Liver (tissue), 9 donors: ENCODE data around the gene UBR2. TPM values are rescaled to one million over a fixed set of nuclear protein-coding genes. Genes with fewer than 3 reads are reported as not detected.

Source experiments
- DNase-seq: peaks from one replicate; pipeline ENCODE4 v3.0.0-alpha.2; 2017; ENCODE audit warnings: low spot score
- H3K27ac ChIP-seq, 2 donors: one replicate each; pipeline ENCODE4 v1.7.0; 2013; ENCODE audit warnings: inconsistent platforms in 2 of 2, low read length in 2 of 2, control low read depth in 1 of 2, low read depth in 1 of 2, mild to moderate bottlenecking in 1 of 2
- H3K27me3 ChIP-seq, 4 donors: one replicate each; pipeline versions ENCODE4 v1.6.1 to v1.7.0; 2013; ENCODE audit warnings: low read length in 3 of 4, inconsistent platforms in 1 of 4, mild to moderate bottlenecking in 1 of 4, moderate library complexity in 1 of 4; ENCODE audit not compliant: control insufficient read depth in 4 of 4, insufficient read depth in 4 of 4
- H3K36me3 ChIP-seq, 4 donors: one replicate each; pipeline versions ENCODE4 v1.6.1 to v1.7.0; 2013; ENCODE audit warnings: low read length in 3 of 4, mild to moderate bottlenecking in 3 of 4, low read depth in 1 of 4, moderate library complexity in 1 of 4; ENCODE audit not compliant: control insufficient read depth in 4 of 4, insufficient read depth in 3 of 4
- H3K4me1 ChIP-seq, 4 donors: one replicate each; pipeline versions ENCODE4 v1.6.1 to v1.7.0; 2013; ENCODE audit warnings: low read length in 3 of 4, mild to moderate bottlenecking in 3 of 4, moderate library complexity in 1 of 4; ENCODE audit not compliant: control insufficient read depth in 4 of 4, insufficient read depth in 4 of 4
- H3K4me3 ChIP-seq, 3 donors: one replicate each; pipeline versions ENCODE4 v1.6.1 to v1.7.0; 2013; ENCODE audit warnings: low read length in 3 of 3, control low read depth in 1 of 3, low read depth in 1 of 3, mild to moderate bottlenecking in 1 of 3
- H3K9ac ChIP-seq, 2 donors: one replicate each; pipeline ENCODE4 v1.7.0; 2013; ENCODE audit warnings: low read length in 2 of 2, mild to moderate bottlenecking in 2 of 2, moderate library complexity in 2 of 2, control low read depth in 1 of 2, low read depth in 1 of 2
- H3K9me3 ChIP-seq, 4 donors: one replicate each; pipeline versions ENCODE4 v1.6.1 to v1.7.0; 2013; ENCODE audit warnings: low read length in 3 of 4; ENCODE audit not compliant: control insufficient read depth in 4 of 4
- ATF3 ChIP-seq: IDR thresholded peaks from 2 replicates; pipeline ENCODE4 v1.6.1; 2016; ENCODE audit warnings: antibody characterized with exemption
- CTCF ChIP-seq: fragments of 150-350 bp; IDR thresholded peaks from 2 replicates; pipeline ENCODE4 v1.5.1; 2017; ENCODE audit warnings: improper control_type of control experiment, low read depth, low read length; ENCODE audit not compliant: missing input control
- EGR1 ChIP-seq, 2 donors: IDR thresholded peaks; 2 replicates each; pipeline ENCODE4 v1.6.1; 2016 to 2018; ENCODE audit warnings: antibody characterized with exemption in 2 of 2, low read depth in 2 of 2
- FOXA1 ChIP-seq: IDR thresholded peaks from 2 replicates; pipeline ENCODE4 v1.6.1; 2016; ENCODE audit warnings: antibody characterized with exemption
- FOXA2 ChIP-seq: IDR thresholded peaks from 2 replicates; pipeline ENCODE4 v1.6.1; 2016; ENCODE audit warnings: antibody characterized with exemption
- GABPA ChIP-seq, 2 donors: IDR thresholded peaks in 1 of 2; conservative IDR thresholded peaks in 1 of 2; 2 replicates each; pipeline ENCODE4 v1.6.1; 2016; ENCODE audit warnings: antibody characterized with exemption in 2 of 2, mild to moderate bottlenecking in 1 of 2, moderate library complexity in 1 of 2
- HNF4A ChIP-seq, 2 donors: conservative IDR thresholded peaks; 2 replicates each; pipeline ENCODE4 v1.6.1; 2016; ENCODE audit warnings: antibody characterized with exemption in 2 of 2, mild to moderate bottlenecking in 2 of 2
- HNF4G ChIP-seq: IDR thresholded peaks from 2 replicates; pipeline ENCODE4 v1.6.1; 2016; ENCODE audit warnings: antibody characterized with exemption
- JUND ChIP-seq, 2 donors: IDR thresholded peaks; 2 replicates each; pipeline ENCODE4 v1.6.1; 2016; ENCODE audit warnings: antibody characterized with exemption in 2 of 2
- MAX ChIP-seq: IDR thresholded peaks from 2 replicates; pipeline ENCODE4 v1.6.1; 2016; ENCODE audit warnings: antibody characterized with exemption
- NR2F2 ChIP-seq: IDR thresholded peaks from 2 replicates; pipeline ENCODE4 v1.6.1; 2016; ENCODE audit warnings: antibody characterized with exemption
- RAD21 ChIP-seq, 2 donors: IDR thresholded peaks; 2 replicates each; pipeline ENCODE4 v1.6.1; 2016; ENCODE audit warnings: antibody characterized with exemption in 2 of 2, mild to moderate bottlenecking in 2 of 2
- REST ChIP-seq: IDR thresholded peaks from 2 replicates; pipeline ENCODE4 v1.6.1; 2016; ENCODE audit warnings: antibody characterized with exemption, mild to moderate bottlenecking
- RXRA ChIP-seq, 2 donors: IDR thresholded peaks; 2 replicates each; pipeline ENCODE4 v1.6.1; 2017 to 2018; ENCODE audit warnings: antibody characterized with exemption in 2 of 2, mild to moderate bottlenecking in 1 of 2
- SP1 ChIP-seq: IDR thresholded peaks from 2 replicates; pipeline ENCODE4 v1.6.1; 2018; ENCODE audit warnings: antibody characterized with exemption, mild to moderate bottlenecking
- TAF1 ChIP-seq: conservative IDR thresholded peaks from 2 replicates; pipeline ENCODE4 v1.6.1; 2016; ENCODE audit warnings: antibody characterized with exemption, mild to moderate bottlenecking
- YY1 ChIP-seq: IDR thresholded peaks from 2 replicates; pipeline ENCODE4 v1.6.1; 2016; ENCODE audit warnings: antibody characterized with exemption, mild to moderate bottlenecking
- ZBTB33 ChIP-seq: IDR thresholded peaks from 2 replicates; pipeline ENCODE4 v1.6.1; 2016; ENCODE audit warnings: antibody characterized with exemption
- WGBS: extraction: QIAGEN DNeasy Blood & Tissue Kit; methylation state at CpG from one replicate; pipeline ENCODE4 v1.1.7; 2013; 5-methylcytosine and 5-hydroxymethylcytosine counted together
- polyA plus RNA-seq, 2 donors: library from polyadenylated mRNA; stranded (reverse) in 1 of 2; unstranded in 1 of 2; fragments of 200-250 nt in 1 of 2; fragments of >200 nt in 1 of 2; fragmentation: Nextera tagmentation in 1 of 2; extraction: Ambion mirVana in 1 of 2; gene quantifications; one replicate each; pipeline versions ENCODE4 v1.2.1 to v1.2.3, GENCODE V29; 2013 to 2015
- total RNA-seq, 2 donors: library from RNA; depleted of rRNA; stranded (reverse); fragments of >200 nt; gene quantifications; one replicate each; pipeline ENCODE4 v1.2.3, GENCODE V29; 2014
- donor health status: healthy.
- donor health status: healthy.
- donor health status: healthy.
- donor health status: healthy.
- donor health status: healthy.

The UBR2 gene
- total and polyA plus RNA-seq, 4 donors: 6.3 to 32.9 (median 19.3) TPM

GRCh38 chr6:42562788-42563405 is 932 bp upstream of the UBR2 start:
- TF ChIP-seq RXRA (IDR thresholded peaks at IDR 0.05) (no peak), REST (no peak), GABPA (IDR thresholded peaks at IDR 0.05 in 1 of 2, conservative IDR thresholded peaks at IDR 0.05 in 1 of 2) (no peak), EGR1 (IDR thresholded peaks at IDR 0.05; ENCODE audit: low read depth in 2 of 2) (no peak), CTCF (no peak), NR2F2 (no peak), MAX (no peak), YY1 (no peak), FOXA1 (no peak), SP1 (no peak), TAF1 (no peak), HNF4G (no peak), ATF3 (no peak), RAD21 (IDR thresholded peaks at IDR 0.05) (no peak), JUND (IDR thresholded peaks at IDR 0.05) (no peak), ZBTB33 (no peak), HNF4A (conservative IDR thresholded peaks at IDR 0.05) (no peak), FOXA2 (no peak)
- H3K27me3 ChIP-seq: no peaks in the 10 kb centered on the region
- H3K9ac ChIP-seq: no peak overlapping the region
- peaks cover 2 to 12% (median 8%) of the 10 kb centered on the region in 4 donors for H3K4me1 ChIP-seq
- WGBS: 70% methylated on average over 6 of the region's 6 CpGs
- no peaks in the 10 kb centered on the region for H3K9me3 ChIP-seq
- no peak for DNase-seq
- no peak overlapping the region for H3K27ac ChIP-seq
- no peak overlapping the region for H3K4me3 ChIP-seq
- H3K36me3 ChIP-seq: no peaks in the 10 kb centered on the region
